GM23338 (cell line): ENCODE data around the gene TAF4B. TPM values are rescaled to one million over a fixed set of nuclear protein-coding genes. Genes with fewer than 3 reads are reported as not detected.

Experiments
- ATAC-seq: fragments of 200-7000 bp; cut with Tn5 transposase; 3 replicates; pipeline ENCODE4 v1.9.1; 2020
- DNase-seq: peaks from one replicate; pipeline ENCODE4 v3.0.0-alpha.2; 2015; ENCODE audit warnings: low spot score
- H2AFZ ChIP-seq: fragments of 200-600 bp; sonication (generic); 2 replicates; pipeline ENCODE4 v1.8.0; 2016; ENCODE audit warnings: antibody characterized with exemption, mild to moderate bottlenecking, moderate library complexity
- H3F3A ChIP-seq: fragments of 200-600 bp; sonication (generic); replicated peaks from 2 replicates; pipeline ENCODE4 v1.8.0; 2017; ENCODE audit warnings: antibody characterized with exemption, mixed run types, low read depth
- H3K27ac ChIP-seq: fragments of 200-600 bp; sonication (generic); 2 replicates; pipeline ENCODE4 v1.6.1; 2016; ENCODE audit warnings: low read depth
- H3K27me3 ChIP-seq: fragments of 200-600 bp; sonication (generic); 2 replicates; pipeline ENCODE4 v1.8.0; 2016; ENCODE audit warnings: mild to moderate bottlenecking, mixed run types, moderate library complexity; ENCODE audit not compliant: insufficient read depth
- H3K36me3 ChIP-seq: fragments of 200-600 bp; sonication (generic); 2 replicates; pipeline ENCODE4 v1.8.0; 2016; ENCODE audit warnings: mild to moderate bottlenecking; ENCODE audit not compliant: insufficient read depth
- H3K4me1 ChIP-seq: fragments of 200-600 bp; sonication (generic); 2 replicates; pipeline ENCODE4 v1.8.0; 2016; ENCODE audit warnings: mild to moderate bottlenecking, moderate library complexity; ENCODE audit not compliant: insufficient read depth
- H3K4me2 ChIP-seq: fragments of 200-600 bp; sonication (generic); 2 replicates; pipeline ENCODE4 v1.7.1; 2017; ENCODE audit warnings: mixed run types
- H3K4me3 ChIP-seq: fragments of 200-600 bp; sonication (generic); 2 replicates; pipeline ENCODE4 v1.6.1; 2016; ENCODE audit warnings: mixed run types
- H3K79me2 ChIP-seq: fragments of 200-600 bp; sonication (generic); replicated peaks from 2 replicates; pipeline ENCODE4 v1.8.0; 2017; ENCODE audit warnings: mild to moderate bottlenecking; ENCODE audit not compliant: insufficient read depth
- H3K9me2 ChIP-seq: fragments of 200-600 bp; sonication (generic); 2 replicates; pipeline ENCODE4 v1.8.0; 2017; ENCODE audit not compliant: insufficient read depth
- H4K20me1 ChIP-seq: fragments of 200-600 bp; sonication (generic); replicated peaks from 2 replicates; pipeline ENCODE4 v1.8.0; 2017; ENCODE audit warnings: mild to moderate bottlenecking; ENCODE audit not compliant: insufficient read depth
- H3K27ac Mint-ChIP-seq: 2 replicates; pipeline ENCODE4 v1.8.0; 2020; ENCODE audit warnings: inconsistent platforms, mild to moderate bottlenecking, moderate library complexity, mixed read lengths
- H3K27me3 Mint-ChIP-seq: 3 replicates; pipeline ENCODE4 v1.8.0; 2022; ENCODE audit warnings: low read depth, mild to moderate bottlenecking, moderate library complexity, mixed read lengths, inconsistent platforms; ENCODE audit not compliant: insufficient read depth, poor library complexity
- H3K36me3 Mint-ChIP-seq: 3 replicates; pipeline ENCODE4 v1.8.0; 2021; ENCODE audit warnings: low read depth, mild to moderate bottlenecking, inconsistent platforms, moderate library complexity, mixed read lengths
- H3K4me1 Mint-ChIP-seq: 3 replicates; pipeline ENCODE4 v1.8.0; 2020; ENCODE audit warnings: mild to moderate bottlenecking, inconsistent platforms, mixed read lengths
- H3K4me3 Mint-ChIP-seq: 3 replicates; pipeline ENCODE4 v1.8.0; 2021; ENCODE audit warnings: moderate library complexity, mild to moderate bottlenecking, inconsistent platforms, mixed read lengths
- H3K9me3 Mint-ChIP-seq: 3 replicates; pipeline ENCODE4 v1.8.0; 2020; ENCODE audit warnings: moderate library complexity, mild to moderate bottlenecking, inconsistent platforms, mixed read lengths
- CREB1 ChIP-seq: fragments of 250-450 bp; sonication (Bioruptor Pico); IDR thresholded peaks from 2 replicates; pipeline ENCODE4 v1.5.0; 2020; ENCODE audit warnings: low read depth, mild to moderate bottlenecking, moderate library complexity
- CTCF ChIP-seq, 2 experiments: fragments of 200-600 bp in 1 of 2; sonication (generic) in 1 of 2; conservative IDR thresholded peaks; 2 replicates each; pipeline versions ENCODE4 v1.5.1 to v1.6.1; 2016 to 2017; ENCODE audit warnings: antibody characterized with exemption in 2 of 2, low read depth in 2 of 2, mild to moderate bottlenecking in 2 of 2, moderate library complexity in 1 of 2
- ETS1 ChIP-seq: IDR thresholded peaks from 2 replicates; pipeline ENCODE4 v1.6.1; 2016; ENCODE audit warnings: antibody characterized with exemption
- EZH2 ChIP-seq: fragments of 200-600 bp; sonication (generic); IDR thresholded peaks from one replicate; pipeline ENCODE4 v1.8.0; 2017; ENCODE audit warnings: antibody characterized with exemption, mild to moderate bottlenecking, low read depth; ENCODE audit not compliant: unreplicated experiment
- EZH2phosphoT487 ChIP-seq: fragments of 200-600 bp; sonication (generic); IDR thresholded peaks from one replicate; pipeline ENCODE4 v1.8.1; 2018; ENCODE audit warnings: antibody characterized with exemption; ENCODE audit not compliant: unreplicated experiment
- JUNB ChIP-seq: IDR thresholded peaks from one replicate; pipeline ENCODE4 v1.6.1; 2016; ENCODE audit warnings: antibody characterized with exemption; ENCODE audit not compliant: unreplicated experiment
- POLR2AphosphoS5 ChIP-seq: IDR thresholded peaks from 2 replicates; pipeline ENCODE4 v1.6.1; 2016; ENCODE audit warnings: antibody characterized with exemption, low read depth
- STAT1 ChIP-seq: IDR thresholded peaks from one replicate; pipeline ENCODE4 v1.6.1; 2016; ENCODE audit warnings: antibody characterized with exemption; ENCODE audit not compliant: unreplicated experiment
- ZNF462 ChIP-seq: fragments of 250-450 bp; sonication (Bioruptor Pico); IDR thresholded peaks from 2 replicates; pipeline ENCODE4 v1.5.0; 2020; ENCODE audit warnings: mild to moderate bottlenecking, moderate library complexity
- polyA plus RNA-seq: library from polyadenylated mRNA; unstranded; fragments of >200 nt; fragmentation: Nextera tagmentation; extraction: Ambion mirVana; gene quantifications from 2 replicates; pipeline ENCODE4 v1.2.1, GENCODE V29; 2016
- total RNA-seq: library from RNA; depleted of rRNA; stranded (reverse); fragments of >200 nt; shearing (Covaris generic); gene quantifications from 2 replicates; pipeline ENCODE4 v1.2.3, GENCODE V29; 2014

Gene TAF4B
- total and polyA plus RNA-seq, 2 experiments from 2014 or later = 9.4 to 27.3 TPM

GRCh38 chr18:26207937-26208336, 18.3 kb upstream of the TAF4B start (continued):
- TF ChIP-seq CTCF (conservative IDR thresholded peaks at IDR 0.05; ENCODE audit: low read depth in 2 of 2) = no peak
- TF ChIP-seq ETS1 = no peak

- no peak for DNase-seq
- H3K79me2 ChIP-seq = no peaks in the 10 kb centered on the region
- Mint-ChIP-seq H3K36me3 (no peaks in the 10 kb centered on the region), H3K27me3 (no peaks in the 10 kb centered on the region), H3K4me1 (no peaks in the 10 kb centered on the region), H3K9me3 (no peaks in the 10 kb centered on the region; the same call in 2 of the 3 replicates), H3K27ac (no peak overlapping the region), H3K4me3 (no peak overlapping the region)
- H4K20me1 ChIP-seq = no peaks in the 10 kb centered on the region
- H3K4me3 ChIP-seq = no peak overlapping the region
- H2AFZ ChIP-seq = no peak overlapping the region
- no peak overlapping the region for H3K27ac ChIP-seq
- no peak for ATAC-seq
- no peaks in the 10 kb centered on the region for H3K4me1 ChIP-seq
- H3K36me3 ChIP-seq = no peaks in the 10 kb centered on the region
- H3F3A ChIP-seq = no peaks in the 10 kb centered on the region
- no peak overlapping the region for H3K4me2 ChIP-seq
- no peaks in the 10 kb centered on the region for H3K27me3 ChIP-seq
- 0 out of 2 replicates have a peak, but pooled peaks cover 4% of the 10 kb centered on the region for H3K9me2 ChIP-seq
- TF ChIP-seq EZH2phosphoT487 = no peak
- no peak for TF ChIP-seq CREB1 (CRISPR knock-in tag)
- no peak for TF ChIP-seq STAT1
- no peak for TF ChIP-seq POLR2AphosphoS5
- no peak for TF ChIP-seq JUNB
- no peak for TF ChIP-seq ETS1
- TF ChIP-seq ZNF462 (CRISPR knock-in tag) = no peak
- no peak for TF ChIP-seq EZH2
- no peak for TF ChIP-seq CTCF (conservative IDR thresholded peaks at IDR 0.05; ENCODE audit: low read depth in 2 of 2)
Observed at GRCh38 chr18:26208977-26209376, 17.3 kb upstream of the TAF4B start.
